ENCODE data around the gene R3HDM4.

The R3HDM4 gene

GRCh38 chr19:912181-913079, 589 bp downstream of the R3HDM4 start:
- no peak for DNase-seq (ENCODE audit: low spot score)

GRCh38 chr19:911197-912033, 1.6 kb downstream of the R3HDM4 start:
- no peak for DNase-seq (ENCODE audit: low spot score)

GRCh38 chr19:907183-907853, 5.7 kb downstream of the R3HDM4 start:
- DNase-seq (ENCODE audit: low spot score), result no peak

- DNase-seq (ENCODE audit: low spot score), result no peak
Observed at GRCh38 chr19:906480-906879, 6.5 kb downstream of the R3HDM4 start.

GRCh38 chr19:904545-904944, 8.5 kb downstream of the R3HDM4 start:
- DNase-seq (ENCODE audit: low spot score), result no peak

GRCh38 chr19:903266-903797, 9.7 kb downstream of the R3HDM4 start:
- no peak for DNase-seq (ENCODE audit: low spot score)

- DNase-seq (ENCODE audit: low spot score), result no peak
Observed at GRCh38 chr19:902446-903226, 10.4 kb downstream of the R3HDM4 start.

- DNase-seq (ENCODE audit: low spot score), result no peak
Observed at GRCh38 chr19:902093-902370, 11.0 kb downstream of the R3HDM4 start.

- no peak for DNase-seq (ENCODE audit: low spot score)
Observed at GRCh38 chr19:901216-902092, 11.6 kb downstream of the R3HDM4 start.

GRCh38 chr19:900302-901111, 12.5 kb downstream of the R3HDM4 start:
- no peak for DNase-seq (ENCODE audit: low spot score)

GRCh38 chr19:900043-900301, 13.0 kb downstream of the R3HDM4 start:
- DNase-seq (ENCODE audit: low spot score), result no peak

- no peak for DNase-seq (ENCODE audit: low spot score)
Observed at GRCh38 chr19:899336-900042, 13.5 kb downstream of the R3HDM4 start.

- no peak for DNase-seq (ENCODE audit: low spot score)
Observed at GRCh38 chr19:898663-899062, 14.4 kb downstream of the R3HDM4 start.

- no peak for DNase-seq (ENCODE audit: low spot score)
Observed at GRCh38 chr19:897442-898039, 15.5 kb downstream of the R3HDM4 start.

GRCh38 chr19:896999-897398, 16.0 kb downstream of the R3HDM4 start:
- DNase-seq (ENCODE audit: low spot score), result no peak

- no peak for DNase-seq (ENCODE audit: low spot score)
Observed at GRCh38 chr19:896434-896833, 16.6 kb downstream of the R3HDM4 start.

GRCh38 chr19:892894-893689, 19.9 kb downstream of the R3HDM4 start, which contains the start of the genes MED16 and RNU6-9:
Gene MED16 (minus strand): TSS chr19:893187. CDS start chr19:891131, 2,056 bp downstream.
Gene RNU6-9 (plus strand): TSS chr19:893484.
- DNase-seq (ENCODE audit: low spot score), result peak; percentile 99

Data from AG08396 (cell line).